Hematopoietic multipotent progenitor cell treated with erythropoietin and hydrocortisone succinate and interleukin-3 and kit ligand, for 6 days (in vitro differentiated cells): ENCODE data around the gene SEC63.
"Not testable (repeated sequence)": the region's sequence is repeated elsewhere in the genome, so short reads cannot be mapped to it uniquely, and the experiment has no call there.

ENCODE experiments used
- DNase-seq: peaks from one replicate; pipeline ENCODE4 v3.0.0-alpha.2; 2015

The SEC63 gene, protein sequence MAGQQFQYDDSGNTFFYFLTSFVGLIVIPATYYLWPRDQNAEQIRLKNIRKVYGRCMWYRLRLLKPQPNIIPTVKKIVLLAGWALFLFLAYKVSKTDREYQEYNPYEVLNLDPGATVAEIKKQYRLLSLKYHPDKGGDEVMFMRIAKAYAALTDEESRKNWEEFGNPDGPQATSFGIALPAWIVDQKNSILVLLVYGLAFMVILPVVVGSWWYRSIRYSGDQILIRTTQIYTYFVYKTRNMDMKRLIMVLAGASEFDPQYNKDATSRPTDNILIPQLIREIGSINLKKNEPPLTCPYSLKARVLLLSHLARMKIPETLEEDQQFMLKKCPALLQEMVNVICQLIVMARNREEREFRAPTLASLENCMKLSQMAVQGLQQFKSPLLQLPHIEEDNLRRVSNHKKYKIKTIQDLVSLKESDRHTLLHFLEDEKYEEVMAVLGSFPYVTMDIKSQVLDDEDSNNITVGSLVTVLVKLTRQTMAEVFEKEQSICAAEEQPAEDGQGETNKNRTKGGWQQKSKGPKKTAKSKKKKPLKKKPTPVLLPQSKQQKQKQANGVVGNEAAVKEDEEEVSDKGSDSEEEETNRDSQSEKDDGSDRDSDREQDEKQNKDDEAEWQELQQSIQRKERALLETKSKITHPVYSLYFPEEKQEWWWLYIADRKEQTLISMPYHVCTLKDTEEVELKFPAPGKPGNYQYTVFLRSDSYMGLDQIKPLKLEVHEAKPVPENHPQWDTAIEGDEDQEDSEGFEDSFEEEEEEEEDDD

DNA sequence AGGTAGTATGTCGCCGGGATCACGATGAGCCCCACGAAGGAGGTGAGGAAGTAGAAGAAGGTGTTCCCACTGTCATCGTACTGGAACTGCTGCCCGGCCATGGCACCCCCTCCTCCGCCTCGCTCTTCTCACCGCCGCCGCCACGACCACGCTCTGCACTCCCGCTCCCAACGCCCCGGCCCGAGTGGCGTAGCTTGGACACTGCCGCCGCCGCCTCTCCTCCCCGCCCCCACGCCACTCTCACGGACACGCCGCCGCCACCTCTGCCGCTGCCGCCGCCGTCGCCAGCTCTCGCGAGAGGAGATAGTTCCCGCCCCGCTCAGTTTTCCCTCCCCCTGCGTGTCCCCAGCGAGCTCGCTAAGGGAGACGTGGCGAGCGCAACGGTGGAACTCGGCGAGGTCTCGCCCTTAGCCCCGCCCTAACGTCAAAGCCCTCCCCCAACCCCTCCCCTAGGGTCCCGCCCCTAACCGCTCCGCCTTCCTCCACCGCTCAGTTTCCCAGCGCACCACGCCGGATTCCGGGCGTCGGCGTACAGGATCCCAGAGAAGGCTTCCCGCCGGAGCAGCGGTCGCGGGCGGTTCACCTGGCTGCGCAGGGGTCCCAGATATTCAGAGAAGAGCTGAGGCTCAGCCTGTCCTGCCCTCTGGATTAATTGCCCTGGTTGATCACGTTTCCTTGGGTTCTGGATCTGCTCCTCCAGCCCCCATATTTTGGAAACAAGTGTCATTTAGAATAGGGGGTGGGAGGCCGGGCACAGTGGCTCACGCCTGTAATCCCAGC is at the start of gene SEC63:
SEC63 (minus strand) TSS at position 300 of the 780 bp plus-strand sequence; CDS start at position 101, 199 bp downstream.
- peak; percentile 97 for DNase-seq

DNA sequence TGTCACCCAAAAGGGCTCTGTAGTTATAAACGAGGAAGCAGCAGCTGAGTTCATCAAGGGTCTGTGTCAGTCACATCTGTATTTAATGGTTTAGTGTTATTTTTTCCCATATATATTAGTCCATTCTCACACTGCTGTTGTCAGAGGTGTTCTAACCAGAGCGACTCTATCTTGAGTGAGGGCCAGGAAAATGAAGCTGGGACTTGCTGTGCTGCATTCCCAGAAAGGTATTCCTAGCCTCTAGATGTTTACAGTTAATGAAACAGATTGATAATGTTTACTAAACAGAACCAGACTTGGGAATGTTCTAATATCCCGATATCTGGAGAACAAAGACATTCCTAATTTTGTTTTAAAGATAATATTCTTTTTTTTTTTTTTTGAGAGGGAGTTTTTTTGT is 48.0 kb upstream of the SEC63 start:
- DNase-seq: no peak

DNA sequence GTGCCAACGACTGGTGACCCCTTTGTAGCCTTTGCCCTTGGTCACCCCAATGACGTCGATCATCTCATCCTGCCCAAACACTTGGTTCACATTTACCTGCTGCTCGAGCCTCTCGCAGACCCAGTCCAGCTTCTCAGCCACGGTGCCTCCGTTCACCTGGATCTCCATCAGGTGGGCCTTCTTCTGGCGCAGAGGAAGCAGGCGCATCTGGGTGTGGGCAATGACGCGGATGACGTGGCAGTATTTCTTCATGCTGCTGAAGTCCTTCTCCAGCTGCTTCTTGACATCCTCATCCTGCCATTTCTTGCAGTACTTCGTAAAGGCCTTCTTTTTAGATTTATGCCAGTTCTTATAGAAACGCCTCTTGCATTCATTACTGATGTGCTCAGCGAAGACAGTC is 46.9 kb upstream of the SEC63 start:
- no peak for DNase-seq

DNA sequence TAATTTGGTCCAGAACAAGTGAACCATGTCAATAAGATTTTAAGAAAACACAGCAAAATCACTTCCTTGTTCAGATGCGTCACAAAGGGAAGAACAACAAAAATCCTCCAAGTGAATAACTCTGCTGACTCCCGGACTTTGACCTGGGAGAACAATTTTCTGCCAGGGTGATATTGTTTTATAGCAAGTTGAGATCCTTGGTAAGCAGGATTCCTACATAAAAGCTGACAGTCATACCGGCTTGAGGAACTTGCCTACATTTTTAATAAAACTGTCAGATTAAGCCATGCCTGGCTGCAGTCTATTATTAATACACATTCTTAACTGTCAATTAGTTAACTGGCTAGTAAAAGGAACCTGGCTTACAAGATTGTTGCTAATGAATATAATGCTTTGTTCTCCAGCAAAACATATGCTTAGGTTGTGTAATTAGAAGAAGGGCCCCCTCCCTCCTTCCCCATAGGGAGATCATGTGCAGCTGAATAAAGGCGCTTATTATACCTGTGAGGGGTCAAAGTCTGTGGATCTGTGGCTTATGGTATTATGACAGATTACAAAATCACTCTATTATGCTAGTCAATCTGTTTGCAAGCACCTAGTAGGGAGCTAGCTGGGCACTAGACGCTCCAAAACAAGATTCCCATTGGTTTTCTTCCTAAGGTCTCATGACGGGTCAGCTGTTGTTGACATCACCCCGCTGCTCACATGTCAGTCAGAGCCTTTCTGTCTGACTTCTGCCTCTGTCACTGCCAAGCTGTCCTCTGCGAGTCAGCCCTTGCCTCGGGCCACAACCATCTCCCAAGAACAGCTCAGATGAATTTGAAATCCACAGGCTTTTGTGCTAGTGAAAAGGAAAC is 44.6 kb upstream of the SEC63 start:
- no peak for DNase-seq

DNA sequence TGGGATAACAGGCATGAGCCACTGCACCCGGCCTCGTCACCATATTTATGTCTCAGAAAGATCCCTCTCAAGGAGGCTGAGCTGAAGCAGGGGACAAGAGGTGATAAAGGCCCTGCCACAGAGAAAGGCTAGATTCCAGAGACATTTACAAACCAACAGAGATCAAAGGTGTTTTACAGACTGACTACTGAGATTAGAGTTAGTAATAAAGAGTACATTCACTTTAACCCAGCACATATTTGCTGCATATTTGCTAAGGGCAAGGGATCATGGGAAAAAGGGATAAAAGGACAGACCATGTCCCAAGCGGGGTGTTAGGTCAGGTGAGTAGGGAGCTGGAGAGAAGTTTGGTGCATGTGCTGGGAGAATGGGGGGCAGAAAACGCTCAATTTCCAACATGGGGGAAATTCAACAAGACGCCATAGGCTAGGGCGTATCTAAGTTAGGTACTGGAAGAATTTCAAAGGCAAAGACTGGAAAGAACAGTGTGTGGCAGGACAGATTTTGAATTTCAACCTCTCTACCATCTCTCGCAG is 43.8 kb upstream of the SEC63 start:
- no peak for DNase-seq

DNA sequence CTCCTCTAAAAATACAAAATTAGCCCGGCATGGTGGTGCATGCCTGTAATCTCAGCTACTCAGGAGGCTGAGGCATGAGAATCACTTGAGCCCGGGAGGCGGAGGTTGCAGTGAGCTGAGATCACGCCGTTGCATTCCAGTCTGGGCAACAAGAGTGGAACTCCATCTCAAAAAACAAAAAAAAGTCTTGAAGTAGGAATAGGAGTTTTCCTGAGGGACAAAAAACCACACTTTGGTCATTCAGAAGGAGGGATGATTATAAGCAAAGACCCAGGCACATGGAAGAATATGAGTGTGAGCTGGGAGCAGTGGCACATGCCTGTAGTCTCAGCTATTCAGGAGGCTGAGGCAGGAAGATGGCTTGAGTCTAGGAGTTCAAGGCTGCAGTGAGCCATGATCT is 42.3 kb upstream of the SEC63 start:
- not testable (repeated sequence) for DNase-seq

DNA sequence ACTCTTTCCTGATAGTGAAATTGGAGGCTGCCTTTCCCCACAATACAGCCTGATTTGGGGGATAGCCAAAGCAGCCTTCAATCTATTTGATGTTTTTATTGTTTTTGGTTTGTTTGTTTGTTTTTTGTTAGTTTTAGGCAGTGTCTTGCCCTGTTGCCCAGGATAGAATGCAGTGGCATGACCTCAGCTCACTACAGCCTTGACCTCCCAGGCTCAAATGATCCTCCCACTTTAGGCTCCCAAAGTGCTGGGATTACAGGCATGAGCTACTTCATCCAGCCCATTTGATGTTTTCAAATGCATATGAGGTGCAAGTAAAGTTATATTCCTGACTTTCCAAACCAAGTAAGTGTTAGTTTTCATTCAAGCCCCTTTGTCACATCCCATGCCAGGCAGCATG is 41.3 kb upstream of the SEC63 start:
- no peak for DNase-seq

DNA sequence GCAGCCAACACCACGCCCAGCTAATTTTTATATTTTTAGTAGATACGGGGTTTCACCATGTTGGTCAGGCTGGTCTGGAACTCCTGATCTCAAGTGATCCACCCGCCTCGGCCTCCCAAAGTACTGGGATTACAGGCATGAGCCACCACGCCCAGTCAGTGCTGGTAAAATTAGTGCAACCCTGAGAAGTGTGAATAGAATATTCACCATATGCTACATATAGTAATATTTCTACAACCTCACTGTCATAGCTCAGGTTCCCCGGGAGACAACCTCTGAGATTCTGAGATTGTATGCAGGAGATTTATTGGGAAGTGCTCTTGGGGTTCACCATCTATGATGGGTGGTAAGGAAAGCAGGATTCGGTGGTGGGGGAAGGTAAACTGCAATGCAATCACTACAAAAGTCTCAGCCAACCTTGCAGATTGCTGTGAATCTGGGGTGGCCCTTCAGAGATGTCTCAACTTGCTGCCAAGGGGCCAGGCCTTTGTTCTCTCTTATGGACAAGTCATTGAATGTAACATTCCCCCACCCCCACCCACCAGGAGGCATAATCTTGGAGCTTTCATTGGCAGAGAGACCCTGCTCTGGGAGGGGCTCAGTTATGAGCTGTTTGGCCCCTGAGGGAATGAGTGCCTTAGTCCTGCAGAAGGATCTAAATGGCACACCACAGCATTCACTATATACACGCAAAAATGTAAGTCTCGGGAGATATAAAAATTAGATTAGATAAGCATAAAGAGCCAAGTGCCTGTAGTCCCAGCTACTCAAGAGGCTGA is 34.0 kb upstream of the SEC63 start:
- no peak for DNase-seq

DNA sequence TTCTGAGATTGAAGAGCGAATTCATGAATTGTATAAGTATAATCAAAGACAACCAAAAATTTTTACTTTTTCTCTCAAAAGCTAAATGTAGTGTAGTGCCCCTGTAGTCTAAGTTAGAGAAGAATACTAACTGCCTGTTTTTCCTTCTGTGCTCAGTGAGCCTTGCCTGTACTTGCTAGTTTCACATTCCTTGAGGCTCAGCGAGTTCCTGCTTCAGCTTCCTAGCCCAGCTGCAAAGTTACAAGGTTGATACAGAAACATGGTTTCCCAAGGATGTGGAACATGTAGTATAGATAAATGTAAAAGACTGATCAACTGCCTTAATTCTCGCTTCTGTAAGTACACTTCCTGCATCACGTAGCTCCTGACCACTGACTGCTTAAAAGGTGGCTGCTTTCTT is 33.1 kb upstream of the SEC63 start:
- DNase-seq: no peak

DNA sequence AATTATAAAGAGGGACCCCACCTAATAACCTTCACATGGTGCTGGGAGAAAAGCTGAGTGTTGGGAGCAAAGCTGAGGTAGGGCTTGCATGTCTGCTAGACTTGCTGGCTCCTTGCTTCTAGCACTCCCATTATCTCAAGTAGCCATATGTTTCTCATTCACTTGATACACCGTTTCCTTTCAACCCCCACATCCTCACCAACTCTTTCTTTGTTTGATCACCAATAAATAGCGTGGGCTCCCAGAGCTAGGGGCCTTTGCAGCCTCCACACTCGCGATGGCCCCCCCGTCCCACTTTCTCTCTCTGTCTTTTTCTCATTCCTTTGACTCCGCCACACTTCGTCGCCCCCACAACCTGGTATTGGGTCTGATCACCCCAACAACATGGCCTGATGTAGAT is 32.6 kb upstream of the SEC63 start:
- DNase-seq: peak; percentile 12

DNA sequence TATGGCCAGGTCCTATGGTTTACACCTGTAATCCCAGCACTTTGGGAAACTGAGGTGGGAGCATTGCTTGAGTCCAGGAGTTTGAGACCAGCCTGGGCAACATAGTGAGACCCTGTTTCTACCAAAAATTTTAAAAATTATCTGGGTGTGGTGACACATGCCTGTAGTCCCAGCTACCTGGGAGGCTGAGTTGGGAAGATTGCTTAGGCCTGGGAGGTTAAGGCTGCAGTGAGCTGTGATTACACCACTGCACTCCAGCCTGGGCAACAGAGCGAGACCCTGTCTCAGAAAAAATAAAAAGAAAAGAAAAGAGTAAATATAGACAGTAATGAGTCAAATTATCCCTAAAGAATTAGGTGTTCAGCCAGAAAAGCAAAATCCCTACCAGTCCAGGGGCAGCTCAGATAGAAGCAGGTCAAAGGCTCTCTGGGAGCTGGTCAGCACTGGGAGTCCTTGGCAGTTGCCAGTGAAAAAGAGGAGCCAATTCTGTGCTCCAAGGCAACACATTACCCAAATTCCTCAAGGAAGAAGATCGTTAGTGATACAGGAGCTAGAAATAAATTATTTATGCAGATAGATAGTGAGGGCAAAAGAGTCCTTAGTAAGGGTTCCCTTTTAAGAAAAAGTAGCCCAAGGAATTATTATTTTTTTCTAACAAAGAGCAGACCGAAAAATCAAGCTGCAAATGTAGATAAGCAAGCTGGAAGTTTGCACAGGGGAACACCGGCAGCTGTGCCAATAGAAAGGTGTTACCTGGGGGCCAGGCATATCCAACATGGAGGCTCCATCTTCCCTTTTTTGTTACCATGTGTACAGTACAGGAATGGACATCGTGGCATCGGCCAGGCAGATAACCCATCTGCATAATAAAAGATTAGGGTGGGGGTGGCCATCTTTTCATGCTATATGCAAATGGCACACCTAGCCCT is 31.4 kb upstream of the SEC63 start:
- peak; percentile 20 for DNase-seq

DNA sequence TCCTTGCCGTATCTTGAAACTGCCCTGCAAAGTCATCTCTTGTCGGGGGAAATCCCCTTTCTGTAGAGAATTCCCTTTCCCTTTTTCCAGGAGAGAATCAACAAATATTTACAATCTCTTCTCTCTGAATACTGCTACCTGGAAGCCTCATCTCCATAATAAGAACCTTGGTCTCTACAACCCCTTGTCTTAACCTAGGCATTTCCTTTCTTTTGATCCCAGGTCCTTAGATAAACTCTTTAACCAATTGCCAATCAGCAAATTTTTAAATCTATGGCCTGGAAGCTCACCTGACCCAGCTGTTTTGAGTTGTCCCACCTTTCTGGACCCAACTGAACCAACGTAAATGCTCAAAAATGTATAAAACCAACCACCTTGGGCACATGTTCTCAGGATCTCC is 30.6 kb upstream of the SEC63 start:
- DNase-seq: no peak

DNA sequence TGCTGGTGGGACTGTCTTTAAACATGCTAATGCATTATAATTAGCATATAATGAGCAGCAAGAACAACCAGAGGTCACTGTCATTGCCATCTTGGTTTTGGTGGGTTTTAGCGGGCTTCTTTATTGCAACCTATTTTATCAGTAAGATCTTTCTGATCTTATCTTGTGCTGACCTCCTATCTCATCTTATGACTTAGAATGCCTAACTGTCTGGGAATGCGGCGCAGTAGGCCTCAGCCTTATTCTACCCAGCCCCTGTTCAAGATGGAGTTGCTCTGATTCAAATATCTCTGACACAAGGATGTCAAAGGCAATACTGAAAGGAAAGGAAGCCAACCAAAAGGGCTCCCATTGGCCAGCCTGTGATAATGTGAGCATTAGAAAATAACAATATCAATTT is 29.8 kb upstream of the SEC63 start:
- no peak for DNase-seq

DNA sequence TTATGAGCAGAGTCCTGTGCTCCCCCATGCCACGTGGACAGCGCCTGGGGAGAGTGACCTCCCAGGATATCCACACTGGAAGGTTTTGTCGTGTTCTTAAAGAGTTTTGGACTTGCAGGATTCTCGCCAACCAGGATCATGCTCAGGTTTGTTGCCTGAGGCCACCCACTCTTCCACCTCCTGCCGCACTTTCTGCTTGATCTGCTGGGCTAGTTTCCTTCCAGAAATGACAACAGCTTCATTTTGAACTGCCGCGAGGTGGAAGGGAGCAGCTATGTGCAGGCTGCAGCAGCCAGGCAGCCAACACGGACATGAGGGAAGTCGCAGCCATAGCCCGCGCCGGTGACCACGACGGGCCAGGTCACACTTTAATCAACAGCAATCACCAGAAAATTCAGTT is 27.7 kb upstream of the SEC63 start:
- DNase-seq: no peak

DNA sequence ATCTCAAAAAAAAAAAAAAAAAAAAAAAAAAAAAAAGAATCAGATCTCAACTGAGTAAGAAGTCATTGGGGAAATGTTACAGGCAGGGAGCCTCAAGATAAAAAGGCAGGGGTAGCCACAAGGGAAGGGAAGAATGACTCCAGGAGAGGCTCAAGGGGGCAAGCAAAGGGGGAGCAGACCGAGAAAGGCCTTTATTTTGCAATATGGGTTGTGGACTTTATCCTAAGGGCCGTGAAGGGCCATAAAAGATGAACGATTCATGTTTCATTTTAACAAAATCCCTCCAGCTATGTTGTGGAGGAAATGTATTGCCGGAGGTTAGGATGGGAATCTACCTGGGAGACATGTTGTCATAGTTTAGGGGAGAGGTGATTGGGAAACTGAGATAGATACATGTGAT is 25.8 kb upstream of the SEC63 start:
- DNase-seq: no peak

DNA sequence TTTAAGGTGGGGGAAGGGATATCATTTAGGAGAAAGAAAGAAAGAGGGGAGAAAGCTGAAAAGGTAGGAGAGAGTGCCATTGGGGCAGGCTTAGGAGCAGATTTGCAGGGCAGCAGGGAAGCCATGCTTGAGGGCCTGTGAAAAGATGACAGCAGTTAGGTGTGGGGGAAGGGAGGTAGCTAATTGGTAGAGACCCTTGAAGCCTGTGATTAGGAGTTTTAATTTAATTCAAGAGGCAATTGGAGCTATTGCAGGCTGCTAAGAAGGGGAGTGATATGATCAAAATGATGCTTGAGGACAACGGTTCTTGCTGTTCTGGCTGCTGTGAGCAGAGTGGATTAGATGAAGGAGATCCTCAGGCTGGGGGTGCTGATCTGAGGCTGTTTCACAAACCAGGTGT is 24.5 kb upstream of the SEC63 start:
- no peak for DNase-seq

DNA sequence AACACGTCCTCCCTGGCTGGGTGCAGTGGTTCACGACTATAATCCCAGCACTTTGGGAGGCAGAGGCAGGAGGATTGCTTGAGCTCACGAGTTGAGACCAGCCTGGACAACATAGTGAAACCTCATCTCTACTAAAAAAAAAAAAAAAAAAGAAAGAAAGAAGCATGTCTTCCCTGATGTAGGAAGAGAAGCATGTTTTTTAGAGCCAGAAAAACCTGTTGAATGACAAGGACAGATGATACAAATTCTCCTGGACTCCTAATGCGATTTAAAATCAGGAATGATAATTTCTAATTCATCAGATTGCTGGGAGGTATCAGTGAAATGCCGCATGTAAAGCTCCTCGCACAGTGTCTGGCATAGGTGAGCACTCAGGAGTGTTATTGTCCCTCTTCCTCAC is 23.7 kb upstream of the SEC63 start:
- no peak for DNase-seq

DNA sequence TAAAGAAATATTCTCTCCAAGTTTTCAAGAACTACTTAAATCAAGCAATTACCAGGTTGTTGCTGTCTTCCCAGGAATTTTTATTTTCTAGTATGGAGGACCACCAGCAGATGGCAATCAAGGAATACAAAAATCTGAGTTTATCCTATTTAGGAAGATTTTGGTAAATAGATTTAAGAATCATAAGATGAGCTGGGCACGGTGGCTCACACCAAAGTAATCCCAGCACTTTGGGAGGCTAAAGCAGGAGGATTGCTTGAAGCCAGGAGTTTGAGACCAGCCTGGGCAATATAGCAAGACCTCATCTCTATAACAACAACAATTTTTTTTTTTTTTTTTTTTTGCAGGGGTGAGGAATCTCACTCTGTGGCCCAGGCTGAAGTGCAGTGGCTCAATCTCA is 19.3 kb upstream of the SEC63 start:
- DNase-seq: peak; percentile 55

DNA sequence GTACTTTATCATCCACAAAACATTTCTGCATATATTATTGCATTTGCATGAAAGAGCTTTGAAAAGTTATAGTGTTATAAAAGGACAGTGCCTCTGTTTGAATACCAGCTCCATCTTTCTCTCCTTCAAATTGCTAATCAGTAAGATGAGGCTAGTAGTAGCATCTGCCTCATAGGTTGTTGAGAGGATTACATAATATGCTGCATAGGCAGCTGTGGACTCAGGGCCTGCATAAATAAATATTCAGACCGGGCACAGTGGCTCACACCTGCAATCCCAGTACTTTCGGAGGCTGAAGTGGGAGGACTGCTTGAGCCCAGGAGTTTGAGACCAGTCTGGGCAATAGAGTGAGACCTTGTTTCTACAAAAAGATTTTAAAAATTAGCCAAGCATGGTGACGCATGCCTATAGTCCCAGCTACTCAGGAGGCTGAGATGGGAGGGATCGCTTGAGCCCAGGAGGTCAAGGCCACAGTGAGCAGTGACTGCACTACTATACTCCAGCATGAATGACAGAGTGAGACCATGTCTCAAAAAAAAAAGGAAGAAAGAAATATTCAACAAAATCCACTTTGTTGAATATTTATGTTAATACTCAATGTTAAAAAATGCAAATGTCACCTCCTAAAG is 18.3 kb upstream of the SEC63 start:
- no peak for DNase-seq

DNA sequence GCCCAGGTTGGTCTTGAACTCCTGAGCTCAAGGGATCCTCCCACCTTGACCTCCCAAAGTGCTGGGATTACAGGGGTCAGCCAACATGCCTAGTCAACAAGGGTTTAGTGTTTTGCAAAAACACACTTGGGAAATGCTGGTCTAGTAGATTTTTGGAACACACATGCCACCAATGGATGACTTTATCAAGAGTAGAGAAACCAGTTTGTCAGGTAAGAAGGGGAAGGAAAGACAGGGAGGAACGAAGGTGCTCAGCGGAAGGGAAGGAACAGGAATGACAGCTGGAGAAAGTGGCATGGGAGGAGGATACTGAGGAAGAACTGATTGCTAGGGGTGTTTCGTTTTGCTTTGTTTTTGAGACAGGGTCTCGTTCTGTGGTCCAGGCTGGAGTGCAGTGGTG is 15.6 kb upstream of the SEC63 start:
- no peak for DNase-seq
